Measurements from ENCODE around the gene PLA2G15.

Gene PLA2G15

DNA sequence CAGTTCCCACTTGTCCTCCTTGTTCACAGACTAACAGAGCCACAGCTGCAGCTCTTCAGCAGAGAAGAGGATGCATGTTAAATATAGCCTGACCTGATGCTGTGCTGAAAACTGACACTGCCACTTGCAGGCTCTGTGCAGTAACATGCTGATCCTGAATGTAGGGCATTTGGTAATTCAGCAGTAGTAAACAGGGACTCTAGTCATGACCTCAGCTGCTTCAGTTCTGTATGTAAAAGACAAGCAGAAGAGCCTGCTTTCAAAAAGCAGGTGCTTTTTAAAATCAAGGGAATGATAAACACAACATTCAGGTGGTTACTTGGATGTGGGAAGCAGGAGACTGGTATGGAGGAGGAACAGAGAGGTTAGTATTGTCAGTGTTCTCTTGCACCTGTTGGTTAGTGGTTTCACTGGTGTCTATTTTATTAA is 43.1 kb upstream of the PLA2G15 start:
- H3K4me3 ChIP-seq (replicated peaks; ENCODE audit: insufficient read depth, low read length) = no peak overlapping the region
- H3K27ac ChIP-seq (replicated peaks) = no peak overlapping the region
- DNase-seq (ENCODE audit: low read depth in 1 of 2, low spot score in 1 of 2) = no peak
- H3K27me3 ChIP-seq (ENCODE audit: insufficient read depth, poor library complexity, severe bottlenecking) = no peaks in the 10 kb centered on the region
- no peak for TF ChIP-seq GABPA (IDR thresholded peaks at IDR 0.05; ENCODE audit: low read depth)
- no peak for TF ChIP-seq SPI1 (IDR thresholded peaks at IDR 0.05; ENCODE audit: borderline replicate concordance, low read depth)
- no peak for TF ChIP-seq POLR2AphosphoS5 (IDR thresholded peaks at IDR 0.05; ENCODE audit: low read depth)
- TF ChIP-seq, protein P1, sequence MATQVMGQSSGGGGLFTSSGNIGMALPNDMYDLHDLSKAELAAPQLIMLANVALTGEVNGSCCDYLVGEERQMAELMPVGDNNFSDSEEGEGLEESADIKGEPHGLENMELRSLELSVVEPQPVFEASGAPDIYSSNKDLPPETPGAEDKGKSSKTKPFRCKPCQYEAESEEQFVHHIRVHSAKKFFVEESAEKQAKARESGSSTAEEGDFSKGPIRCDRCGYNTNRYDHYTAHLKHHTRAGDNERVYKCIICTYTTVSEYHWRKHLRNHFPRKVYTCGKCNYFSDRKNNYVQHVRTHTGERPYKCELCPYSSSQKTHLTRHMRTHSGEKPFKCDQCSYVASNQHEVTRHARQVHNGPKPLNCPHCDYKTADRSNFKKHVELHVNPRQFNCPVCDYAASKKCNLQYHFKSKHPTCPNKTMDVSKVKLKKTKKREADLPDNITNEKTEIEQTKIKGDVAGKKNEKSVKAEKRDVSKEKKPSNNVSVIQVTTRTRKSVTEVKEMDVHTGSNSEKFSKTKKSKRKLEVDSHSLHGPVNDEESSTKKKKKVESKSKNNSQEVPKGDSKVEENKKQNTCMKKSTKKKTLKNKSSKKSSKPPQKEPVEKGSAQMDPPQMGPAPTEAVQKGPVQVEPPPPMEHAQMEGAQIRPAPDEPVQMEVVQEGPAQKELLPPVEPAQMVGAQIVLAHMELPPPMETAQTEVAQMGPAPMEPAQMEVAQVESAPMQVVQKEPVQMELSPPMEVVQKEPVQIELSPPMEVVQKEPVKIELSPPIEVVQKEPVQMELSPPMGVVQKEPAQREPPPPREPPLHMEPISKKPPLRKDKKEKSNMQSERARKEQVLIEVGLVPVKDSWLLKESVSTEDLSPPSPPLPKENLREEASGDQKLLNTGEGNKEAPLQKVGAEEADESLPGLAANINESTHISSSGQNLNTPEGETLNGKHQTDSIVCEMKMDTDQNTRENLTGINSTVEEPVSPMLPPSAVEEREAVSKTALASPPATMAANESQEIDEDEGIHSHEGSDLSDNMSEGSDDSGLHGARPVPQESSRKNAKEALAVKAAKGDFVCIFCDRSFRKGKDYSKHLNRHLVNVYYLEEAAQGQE (IDR thresholded peaks at IDR 0.05; ENCODE audit: insufficient replicate concordance, low read depth) = no peak

DNA sequence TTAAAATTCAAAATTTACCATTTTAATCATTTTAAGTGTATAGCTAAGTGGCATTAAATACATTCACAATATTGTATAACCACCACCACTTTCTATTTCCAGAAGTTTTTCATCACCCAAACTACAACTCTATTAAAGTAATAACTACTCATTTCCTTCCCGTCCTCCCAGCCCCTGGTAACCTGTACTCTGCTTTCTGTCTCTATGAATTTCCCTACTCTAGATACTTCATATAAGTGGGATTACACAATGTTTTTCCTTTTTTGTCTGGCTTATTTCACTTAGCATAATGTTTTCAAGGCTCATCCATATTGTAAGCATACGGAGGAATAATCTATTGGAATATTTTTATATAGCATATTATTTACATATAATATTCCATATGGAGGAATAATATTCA is 38.9 kb upstream of the PLA2G15 start:
- DNase-seq (ENCODE audit: low read depth in 1 of 2, low spot score in 1 of 2) = no peak
- TF ChIP-seq, protein P1 (IDR thresholded peaks at IDR 0.05; ENCODE audit: insufficient replicate concordance, low read depth) = no peak
- TF ChIP-seq, protein P2, sequence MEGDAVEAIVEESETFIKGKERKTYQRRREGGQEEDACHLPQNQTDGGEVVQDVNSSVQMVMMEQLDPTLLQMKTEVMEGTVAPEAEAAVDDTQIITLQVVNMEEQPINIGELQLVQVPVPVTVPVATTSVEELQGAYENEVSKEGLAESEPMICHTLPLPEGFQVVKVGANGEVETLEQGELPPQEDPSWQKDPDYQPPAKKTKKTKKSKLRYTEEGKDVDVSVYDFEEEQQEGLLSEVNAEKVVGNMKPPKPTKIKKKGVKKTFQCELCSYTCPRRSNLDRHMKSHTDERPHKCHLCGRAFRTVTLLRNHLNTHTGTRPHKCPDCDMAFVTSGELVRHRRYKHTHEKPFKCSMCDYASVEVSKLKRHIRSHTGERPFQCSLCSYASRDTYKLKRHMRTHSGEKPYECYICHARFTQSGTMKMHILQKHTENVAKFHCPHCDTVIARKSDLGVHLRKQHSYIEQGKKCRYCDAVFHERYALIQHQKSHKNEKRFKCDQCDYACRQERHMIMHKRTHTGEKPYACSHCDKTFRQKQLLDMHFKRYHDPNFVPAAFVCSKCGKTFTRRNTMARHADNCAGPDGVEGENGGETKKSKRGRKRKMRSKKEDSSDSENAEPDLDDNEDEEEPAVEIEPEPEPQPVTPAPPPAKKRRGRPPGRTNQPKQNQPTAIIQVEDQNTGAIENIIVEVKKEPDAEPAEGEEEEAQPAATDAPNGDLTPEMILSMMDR (IDR thresholded peaks at IDR 0.05; ENCODE audit: insufficient read depth, low read length) = no peak
- TF ChIP-seq SPI1 (IDR thresholded peaks at IDR 0.05; ENCODE audit: borderline replicate concordance, low read depth) = no peak
- H3K27ac ChIP-seq (replicated peaks) = no peak overlapping the region
- H3K27me3 ChIP-seq (ENCODE audit: insufficient read depth, poor library complexity, severe bottlenecking) = no peaks in the 10 kb centered on the region
- no peak overlapping the region for H3K4me3 ChIP-seq (replicated peaks; ENCODE audit: insufficient read depth, low read length)

DNA sequence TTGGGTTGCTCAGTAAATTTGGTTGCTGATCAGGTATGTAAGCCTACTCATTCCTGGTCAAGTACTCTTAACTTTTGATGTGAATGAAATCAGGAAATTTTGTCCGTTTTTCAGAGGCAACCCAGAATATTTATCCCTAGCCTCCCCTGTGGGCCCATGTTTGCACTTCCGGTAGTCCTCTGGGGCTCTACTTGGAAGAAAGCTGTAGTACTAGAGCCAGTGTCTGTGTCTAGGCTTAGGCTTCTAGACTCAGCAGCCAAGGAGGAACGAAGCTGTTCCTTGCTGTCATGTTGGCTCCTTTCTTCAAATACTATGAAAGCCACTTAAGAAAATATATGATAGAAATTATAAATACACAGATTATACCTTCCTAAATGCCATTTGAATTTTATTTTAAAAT is 30.4 kb upstream of the PLA2G15 start:
- DNase-seq (ENCODE audit: low read depth in 1 of 2, low spot score in 1 of 2) = no peak
- no peak for TF ChIP-seq SPI1 (IDR thresholded peaks at IDR 0.05; ENCODE audit: borderline replicate concordance, low read depth)
- no peak for TF ChIP-seq POLR2AphosphoS5 (IDR thresholded peaks at IDR 0.05; ENCODE audit: low read depth)
- TF ChIP-seq GABPA (IDR thresholded peaks at IDR 0.05; ENCODE audit: low read depth) = no peak
- TF ChIP-seq, protein P1 (IDR thresholded peaks at IDR 0.05; ENCODE audit: insufficient replicate concordance, low read depth) = no peak
- TF ChIP-seq, protein P2 (IDR thresholded peaks at IDR 0.05; ENCODE audit: insufficient read depth, low read length) = no peak
- H3K27ac ChIP-seq (replicated peaks) = no peak overlapping the region
- no peak overlapping the region for H3K4me3 ChIP-seq (replicated peaks; ENCODE audit: insufficient read depth, low read length)
- no peaks in the 10 kb centered on the region for H3K27me3 ChIP-seq (ENCODE audit: insufficient read depth, poor library complexity, severe bottlenecking)

DNA sequence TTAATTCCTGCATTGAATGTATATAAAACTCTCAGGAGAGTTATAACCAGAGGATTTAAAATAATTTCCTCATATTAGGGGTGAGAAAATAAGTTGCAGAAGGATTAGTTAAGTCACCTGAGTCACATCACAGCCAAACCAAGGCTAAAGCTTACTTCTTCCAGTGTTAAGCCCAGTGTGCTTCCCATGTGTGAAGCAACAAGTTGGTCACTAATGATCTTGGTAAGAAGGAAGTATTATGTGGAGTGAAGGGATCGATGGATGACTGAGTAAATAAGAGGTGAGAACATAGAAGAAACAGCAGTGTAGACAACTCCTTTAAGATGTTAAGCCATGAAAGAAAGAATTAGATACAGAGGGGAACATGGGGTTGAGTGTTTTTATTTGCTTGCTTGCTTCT is 29.9 kb upstream of the PLA2G15 start:
- no peak for DNase-seq (ENCODE audit: low read depth in 1 of 2, low spot score in 1 of 2)
- H3K4me3 ChIP-seq (replicated peaks; ENCODE audit: insufficient read depth, low read length) = no peak overlapping the region
- no peak overlapping the region for H3K27ac ChIP-seq (replicated peaks)
- TF ChIP-seq GABPA (IDR thresholded peaks at IDR 0.05; ENCODE audit: low read depth) = no peak
- no peak for TF ChIP-seq POLR2AphosphoS5 (IDR thresholded peaks at IDR 0.05; ENCODE audit: low read depth)
- no peak for TF ChIP-seq SPI1 (IDR thresholded peaks at IDR 0.05; ENCODE audit: borderline replicate concordance, low read depth)
- TF ChIP-seq, protein P1 (IDR thresholded peaks at IDR 0.05; ENCODE audit: insufficient replicate concordance, low read depth) = no peak
- TF ChIP-seq, protein P2 (IDR thresholded peaks at IDR 0.05; ENCODE audit: insufficient read depth, low read length) = no peak
- no peaks in the 10 kb centered on the region for H3K27me3 ChIP-seq (ENCODE audit: insufficient read depth, poor library complexity, severe bottlenecking)
